Ovary (tissue), 3 donors: ENCODE measurements around the gene MED27.

Experiments
- EP300 ChIP-seq: sonication (generic); formaldehyde crosslinking; IDR thresholded peaks from one replicate; pipeline ENCODE4 v1.6.1; 2017; ENCODE audit warnings: antibody characterized with exemption
- TF ChIP-seq, protein P1 (sequence below), 3 donors: fragments of 450-650 bp in 2 of 3; fragments of 200-600 bp in 1 of 3; IDR thresholded peaks; one replicate each; pipeline versions ENCODE4 v1.5.1 to v1.8.0; 2016 to 2022; ENCODE audit warnings: antibody characterized with exemption in 3 of 3, mild to moderate bottlenecking in 1 of 3
- donor health status: DM: no; HTN: no; CAD: no.

DNA sequence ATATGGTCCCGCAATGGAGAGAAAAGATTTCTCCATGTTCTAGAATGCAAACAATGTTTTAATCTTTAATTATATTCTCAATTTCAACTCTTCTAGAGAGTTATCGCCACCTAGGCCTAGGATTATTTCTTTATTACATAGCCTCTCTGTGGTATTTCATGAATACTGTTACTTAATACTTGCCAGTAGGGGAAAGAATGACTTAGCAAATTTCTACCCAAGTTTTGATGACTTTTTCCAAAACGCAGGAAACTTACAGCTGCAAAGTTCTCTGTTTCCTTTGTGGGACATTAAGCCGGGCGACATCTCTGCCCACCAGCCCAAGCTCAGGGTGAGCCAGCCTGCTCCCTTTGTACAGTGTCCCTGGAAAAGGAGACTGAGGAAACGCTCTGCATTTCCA, 73.8 kb downstream of the MED27 start:
- TF ChIP-seq, protein P1, sequence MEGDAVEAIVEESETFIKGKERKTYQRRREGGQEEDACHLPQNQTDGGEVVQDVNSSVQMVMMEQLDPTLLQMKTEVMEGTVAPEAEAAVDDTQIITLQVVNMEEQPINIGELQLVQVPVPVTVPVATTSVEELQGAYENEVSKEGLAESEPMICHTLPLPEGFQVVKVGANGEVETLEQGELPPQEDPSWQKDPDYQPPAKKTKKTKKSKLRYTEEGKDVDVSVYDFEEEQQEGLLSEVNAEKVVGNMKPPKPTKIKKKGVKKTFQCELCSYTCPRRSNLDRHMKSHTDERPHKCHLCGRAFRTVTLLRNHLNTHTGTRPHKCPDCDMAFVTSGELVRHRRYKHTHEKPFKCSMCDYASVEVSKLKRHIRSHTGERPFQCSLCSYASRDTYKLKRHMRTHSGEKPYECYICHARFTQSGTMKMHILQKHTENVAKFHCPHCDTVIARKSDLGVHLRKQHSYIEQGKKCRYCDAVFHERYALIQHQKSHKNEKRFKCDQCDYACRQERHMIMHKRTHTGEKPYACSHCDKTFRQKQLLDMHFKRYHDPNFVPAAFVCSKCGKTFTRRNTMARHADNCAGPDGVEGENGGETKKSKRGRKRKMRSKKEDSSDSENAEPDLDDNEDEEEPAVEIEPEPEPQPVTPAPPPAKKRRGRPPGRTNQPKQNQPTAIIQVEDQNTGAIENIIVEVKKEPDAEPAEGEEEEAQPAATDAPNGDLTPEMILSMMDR (IDR thresholded peaks at IDR 0.05): no peak
- TF ChIP-seq EP300: no peak
